Measurements from ENCODE around the gene SNRPD3.
"Not testable (repeated sequence)": the region's sequence is repeated elsewhere in the genome, so short reads cannot be mapped to it uniquely, and the experiment has no call there.

SNRPD3 gene

DNA sequence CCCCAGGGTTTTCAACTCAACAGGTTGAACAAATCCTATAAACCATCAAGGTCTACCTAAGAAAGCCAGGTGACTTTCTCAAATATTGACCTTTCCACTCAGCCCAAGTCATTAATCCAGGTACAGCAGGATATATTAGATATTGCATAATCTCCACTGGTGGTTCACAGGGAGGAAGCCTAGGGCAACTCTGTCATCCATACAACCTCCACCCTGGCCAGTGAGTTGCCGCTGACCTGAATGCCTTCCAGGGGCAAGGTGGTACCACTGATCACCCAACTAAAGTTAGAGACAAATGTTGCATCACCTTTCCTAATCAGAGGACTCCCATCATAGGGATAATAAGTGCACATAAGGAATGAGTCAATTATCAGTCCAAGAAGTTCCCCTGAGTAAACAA, 23.7 kb upstream of the SNRPD3 start:
- DNase-seq (ENCODE audit: low read depth in 2 of 3, low spot score in 1 of 3): no peak

DNA sequence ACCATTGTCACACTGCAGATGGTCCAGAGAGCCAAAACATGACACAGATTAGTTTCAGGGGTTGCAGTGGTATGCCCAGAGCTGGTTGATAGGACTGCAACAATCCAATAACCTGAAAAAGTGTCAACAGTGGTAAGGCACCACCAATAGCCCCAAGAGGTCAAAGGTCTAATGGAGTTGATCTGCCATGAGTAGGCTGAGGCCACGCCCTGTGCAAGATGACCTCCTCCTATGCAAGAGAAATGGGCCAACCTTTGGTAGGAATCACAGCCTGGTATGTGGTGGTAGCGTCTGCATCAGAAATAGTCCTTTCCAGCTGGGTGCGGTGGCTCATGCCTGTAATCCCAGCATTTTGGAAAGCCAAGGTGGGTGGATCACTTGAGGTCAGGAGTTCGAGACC, 20.5 kb upstream of the SNRPD3 start:
- no peak for DNase-seq (ENCODE audit: low read depth in 2 of 3, low spot score in 1 of 3)

DNA sequence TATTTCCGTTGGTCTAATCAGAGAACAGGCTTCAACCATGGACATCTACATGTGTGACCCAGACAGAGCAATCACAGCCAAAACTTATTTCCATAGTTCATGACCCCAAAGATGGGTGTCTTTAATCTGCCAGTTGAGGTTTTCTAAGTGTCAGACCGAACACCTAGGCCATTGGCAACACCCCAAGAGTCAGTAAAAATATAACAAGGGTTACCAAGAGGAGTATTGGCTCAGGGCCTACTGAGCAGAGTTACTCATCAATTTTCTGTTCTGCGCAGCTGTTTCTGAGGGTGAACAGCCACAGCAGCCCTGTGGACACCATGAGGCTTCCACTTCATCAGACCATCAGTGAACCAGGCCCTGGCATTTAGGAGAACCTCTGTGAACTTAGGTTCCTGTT, 19.7 kb upstream of the SNRPD3 start:
- DNase-seq (ENCODE audit: low read depth in 2 of 3, low spot score in 1 of 3): no peak

DNA sequence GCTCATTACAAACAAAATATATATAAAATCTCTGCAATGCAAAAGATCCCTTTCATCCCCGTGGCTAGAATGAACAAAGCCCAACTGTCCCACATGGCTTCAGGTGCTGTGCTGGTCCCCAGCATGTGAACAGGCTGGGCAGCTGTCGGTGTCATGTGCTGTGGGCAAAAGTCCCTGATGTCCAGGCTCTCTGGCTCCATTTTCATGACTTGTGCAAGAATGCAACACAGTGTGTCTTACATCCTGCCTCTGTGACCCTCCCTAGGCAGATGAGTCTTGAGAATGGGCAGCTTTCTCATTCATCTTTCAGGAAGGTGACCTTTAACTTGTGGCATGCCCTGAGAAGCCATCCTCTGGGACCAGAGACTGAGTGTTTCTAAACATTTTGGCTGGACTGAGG, 15.3 kb upstream of the SNRPD3 start:
- DNase-seq (ENCODE audit: low read depth in 2 of 3, low spot score in 1 of 3): no peak

DNA sequence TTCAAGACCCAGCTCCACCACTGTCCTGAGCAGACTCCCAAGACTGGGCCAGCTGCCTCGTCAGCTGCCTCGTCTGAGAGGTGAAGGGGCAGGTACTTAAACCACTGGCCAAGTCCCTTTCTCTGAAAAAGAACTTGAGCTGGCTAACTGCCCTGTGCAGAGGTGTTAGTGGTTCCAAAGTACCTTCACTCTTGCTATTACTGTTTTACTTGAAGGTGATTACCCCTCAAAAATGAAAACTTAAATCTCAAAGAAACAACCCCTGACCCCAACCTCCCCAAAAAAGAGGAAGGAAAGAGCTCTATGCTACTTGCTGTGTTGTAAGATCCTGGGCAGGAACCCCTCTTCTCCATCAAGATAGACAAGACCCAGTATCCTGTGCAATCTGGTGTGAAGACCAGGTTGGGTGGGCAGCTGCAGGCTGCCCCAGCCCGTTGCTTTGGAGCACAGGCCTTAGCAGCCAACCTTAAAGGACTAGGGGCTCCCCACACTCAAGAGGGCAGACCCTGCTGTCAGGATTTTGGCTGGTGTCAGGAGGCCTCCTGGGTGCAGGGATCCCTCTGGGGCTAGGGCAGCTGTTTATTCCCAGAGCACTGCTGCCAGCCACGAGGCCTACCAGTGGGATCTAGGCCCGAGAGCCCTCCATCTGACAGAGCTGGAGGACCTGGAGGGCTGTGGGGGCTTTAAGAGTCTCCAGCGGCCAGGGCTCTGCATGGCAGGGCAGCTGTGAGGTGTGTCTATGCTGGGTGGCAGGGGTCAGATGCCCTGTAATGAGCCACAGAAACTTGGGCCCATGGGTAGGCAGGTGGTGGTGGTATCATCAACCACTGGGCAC, 13.9 kb upstream of the SNRPD3 start:
- DNase-seq (ENCODE audit: low read depth in 2 of 3, low spot score in 1 of 3): no peak

DNA sequence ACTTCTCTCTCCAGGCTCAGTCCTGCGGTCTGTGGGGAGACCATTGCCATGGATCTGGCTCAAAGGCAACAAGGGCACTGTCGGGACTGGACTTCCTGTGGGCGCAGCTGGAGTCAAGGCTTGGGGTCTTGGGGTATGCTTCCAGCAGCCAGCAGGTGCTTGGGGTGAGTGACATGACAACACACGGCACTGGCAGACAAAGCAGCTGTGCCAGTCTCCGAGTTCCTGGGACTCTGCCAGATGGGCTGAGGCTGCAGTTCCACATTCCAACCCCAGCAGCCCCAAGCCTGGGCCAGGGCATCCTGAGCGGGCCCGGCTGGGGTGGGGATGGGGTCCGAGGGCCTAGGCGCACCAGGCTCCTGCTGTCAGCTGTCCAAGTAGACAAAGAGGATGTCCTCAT, 13.2 kb upstream of the SNRPD3 start:
- no peak for DNase-seq (ENCODE audit: low read depth in 2 of 3, low spot score in 1 of 3)

DNA sequence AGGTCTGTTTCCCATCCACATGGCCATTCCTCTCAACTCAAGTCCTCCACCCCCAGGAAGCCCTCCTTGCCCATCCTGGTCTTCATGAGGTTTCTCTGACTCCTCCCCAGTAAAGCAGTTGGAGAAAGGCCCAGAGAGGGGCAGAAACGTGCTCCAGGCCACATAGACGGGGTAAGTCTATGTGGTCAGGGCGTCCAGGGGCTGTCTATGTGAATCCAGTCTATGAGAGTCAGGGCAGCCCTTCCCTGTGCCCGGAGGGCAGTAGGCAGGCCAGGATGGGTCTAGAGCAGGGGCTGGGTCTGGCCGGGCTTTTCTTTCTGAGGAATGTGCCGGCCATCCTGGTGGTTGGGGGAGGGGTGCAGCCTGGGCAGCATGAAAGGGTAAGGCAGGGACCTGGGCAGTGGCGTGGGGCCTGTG, 12.6 kb upstream of the SNRPD3 start:
- no peak for DNase-seq (ENCODE audit: low read depth in 2 of 3, low spot score in 1 of 3)

DNA sequence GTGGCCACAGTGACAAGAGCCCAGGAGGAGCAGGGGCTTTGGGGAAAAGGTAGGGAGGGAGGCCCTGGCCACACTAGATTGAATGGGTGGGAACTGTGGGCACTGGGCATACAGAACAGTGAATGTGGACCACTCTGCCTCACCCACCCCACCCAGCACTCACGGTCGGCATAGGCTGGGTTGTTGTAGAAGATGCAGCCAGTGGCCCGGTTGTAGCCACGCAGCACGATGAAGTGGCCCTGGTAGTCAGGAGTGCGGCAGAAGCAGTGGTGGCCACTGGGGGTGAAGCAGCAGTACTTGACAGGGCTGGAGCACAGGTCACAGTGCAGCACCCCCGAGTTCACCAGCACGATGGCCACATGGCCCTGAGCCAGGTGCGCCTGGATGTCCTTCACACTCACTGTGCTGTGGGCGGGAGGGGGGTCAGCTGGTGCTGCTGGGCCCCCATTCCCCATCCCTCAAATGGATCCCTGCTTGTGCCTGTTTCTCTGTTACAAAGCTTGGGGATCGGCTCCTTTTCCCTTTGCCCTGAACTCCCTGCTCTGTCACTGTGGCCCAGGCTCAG, 12.0 kb upstream of the SNRPD3 start:
- DNase-seq (ENCODE audit: low read depth in 2 of 3, low spot score in 1 of 3): no peak

DNA sequence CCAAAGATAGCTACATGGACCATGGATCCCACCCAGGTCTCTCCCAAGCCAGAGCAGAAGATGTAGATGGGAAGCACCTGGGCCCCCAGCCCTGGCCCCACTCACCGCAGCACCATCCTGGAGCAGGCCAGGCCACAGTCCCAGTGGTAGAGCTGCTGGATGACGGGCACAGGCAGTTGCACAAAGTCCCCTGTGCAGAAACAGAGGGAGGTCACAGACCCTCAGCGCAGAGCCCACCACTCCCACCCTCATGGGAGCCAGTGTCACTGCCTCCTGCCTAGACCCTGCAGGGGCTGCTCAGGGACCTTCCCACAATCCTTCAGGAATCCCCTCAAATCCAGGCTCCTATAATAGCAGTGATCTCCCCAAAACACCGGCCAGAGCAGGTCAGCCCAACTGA, 7.0 kb upstream of the SNRPD3 start:
- DNase-seq (ENCODE audit: low read depth in 2 of 3, low spot score in 1 of 3): no peak

DNA sequence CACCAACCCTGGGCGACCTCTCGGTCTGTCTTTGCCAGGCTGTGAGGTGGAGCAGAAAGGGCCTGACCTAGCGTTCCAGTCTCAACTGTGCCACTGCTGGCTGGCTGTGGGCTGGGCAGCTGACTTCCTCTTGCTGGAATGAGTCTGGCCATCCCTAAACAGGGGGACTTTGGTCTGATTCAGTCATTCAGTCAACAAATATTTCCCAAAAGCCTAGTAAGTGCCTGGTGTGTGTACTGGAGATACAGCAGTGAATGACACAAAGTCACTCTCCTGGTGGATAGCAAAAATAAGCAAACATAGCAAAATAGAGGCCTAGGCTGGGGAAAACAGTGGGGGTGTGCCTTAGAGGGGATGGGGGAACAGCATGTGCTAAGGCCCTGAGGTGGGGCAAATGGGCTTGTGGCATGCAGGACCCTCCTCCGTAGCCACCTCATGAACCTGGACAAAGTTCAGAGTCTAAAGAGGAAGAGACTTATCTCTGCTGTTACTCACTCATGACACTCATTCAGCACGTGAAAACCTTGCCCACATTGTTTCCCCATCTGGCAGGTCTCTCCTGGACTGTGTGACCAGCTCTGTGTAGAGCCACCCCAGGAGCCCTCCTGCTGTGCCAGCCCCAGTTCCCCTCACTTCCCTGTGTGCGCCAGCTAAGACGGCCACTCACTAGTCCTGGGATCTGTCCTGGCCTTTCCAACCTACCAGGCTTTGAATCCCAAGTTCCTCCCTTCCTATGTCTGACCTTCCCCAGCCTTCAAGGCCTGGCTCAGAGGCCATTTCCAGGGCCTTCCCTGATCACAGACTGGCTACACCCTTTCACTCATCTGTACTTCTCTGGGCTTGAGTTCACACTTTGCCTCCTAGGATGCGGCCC, 5.5 kb upstream of the SNRPD3 start:
- DNase-seq (ENCODE audit: low read depth in 2 of 3, low spot score in 1 of 3): no peak

DNA sequence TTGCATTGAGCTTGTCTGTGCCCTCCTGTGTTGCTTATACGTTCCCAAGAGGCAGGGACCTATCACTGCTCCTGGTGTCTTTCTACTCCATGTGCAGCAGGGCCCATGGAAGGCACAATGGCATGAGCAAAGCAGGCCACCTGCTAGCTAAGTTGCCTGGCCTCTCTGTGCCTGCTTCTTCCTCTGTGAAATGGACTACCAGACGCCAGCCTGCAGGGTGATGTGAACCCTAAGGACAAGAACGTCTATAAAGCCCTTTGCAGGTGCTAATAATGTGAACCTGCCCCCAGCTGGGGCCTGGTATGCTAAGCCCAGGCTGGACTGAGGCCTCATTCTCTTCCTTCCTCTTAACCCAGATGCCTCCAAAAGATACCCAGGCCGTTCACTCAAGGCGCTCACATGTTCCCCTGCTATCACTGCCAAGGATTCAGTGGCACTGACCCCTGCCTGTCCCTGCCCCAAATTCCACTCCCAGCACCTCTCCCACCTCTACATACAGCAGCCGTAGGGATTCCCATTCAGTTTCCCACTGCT, 4.8 kb upstream of the SNRPD3 start:
- DNase-seq (ENCODE audit: low read depth in 2 of 3, low spot score in 1 of 3): no peak

DNA sequence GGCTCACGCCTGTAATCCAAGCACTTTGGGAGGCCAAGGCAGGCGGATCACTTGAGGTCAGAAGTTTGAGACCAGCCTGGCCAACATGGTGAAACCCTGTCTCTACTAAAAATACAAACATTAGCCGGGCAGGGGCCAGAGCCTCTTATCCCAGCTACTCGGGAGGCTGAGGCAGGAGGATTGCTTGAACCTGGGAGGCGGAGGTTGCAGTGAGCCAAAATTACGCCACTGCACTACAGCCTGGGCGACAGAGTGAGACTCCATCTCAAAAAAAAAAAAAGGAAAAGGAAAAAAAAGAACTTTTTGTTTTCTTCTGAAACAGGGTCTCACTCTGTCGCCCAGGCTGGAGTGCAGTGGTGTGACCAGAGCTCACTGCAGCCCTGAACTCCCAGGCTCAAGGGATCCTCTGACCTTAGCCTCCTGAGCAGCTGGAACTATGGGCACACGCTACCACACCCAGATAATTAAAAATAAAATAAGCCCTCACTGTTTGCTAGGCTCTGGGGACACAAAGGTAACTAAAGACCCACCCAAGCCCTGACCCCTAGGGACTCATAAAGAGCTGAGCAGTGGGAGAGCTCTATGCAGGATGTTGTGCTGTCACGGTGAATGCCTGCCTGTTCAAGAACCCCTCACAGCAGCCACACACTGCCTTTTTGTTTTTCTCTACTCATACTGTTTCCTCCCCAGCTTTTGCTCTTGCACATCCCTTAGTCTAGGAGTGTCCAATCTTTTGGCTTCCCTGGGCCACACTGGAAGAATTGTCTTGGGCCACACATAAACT, 3.1 kb upstream of the SNRPD3 start:
- not testable (repeated sequence) for DNase-seq (ENCODE audit: low read depth in 2 of 3, low spot score in 1 of 3)

DNA sequence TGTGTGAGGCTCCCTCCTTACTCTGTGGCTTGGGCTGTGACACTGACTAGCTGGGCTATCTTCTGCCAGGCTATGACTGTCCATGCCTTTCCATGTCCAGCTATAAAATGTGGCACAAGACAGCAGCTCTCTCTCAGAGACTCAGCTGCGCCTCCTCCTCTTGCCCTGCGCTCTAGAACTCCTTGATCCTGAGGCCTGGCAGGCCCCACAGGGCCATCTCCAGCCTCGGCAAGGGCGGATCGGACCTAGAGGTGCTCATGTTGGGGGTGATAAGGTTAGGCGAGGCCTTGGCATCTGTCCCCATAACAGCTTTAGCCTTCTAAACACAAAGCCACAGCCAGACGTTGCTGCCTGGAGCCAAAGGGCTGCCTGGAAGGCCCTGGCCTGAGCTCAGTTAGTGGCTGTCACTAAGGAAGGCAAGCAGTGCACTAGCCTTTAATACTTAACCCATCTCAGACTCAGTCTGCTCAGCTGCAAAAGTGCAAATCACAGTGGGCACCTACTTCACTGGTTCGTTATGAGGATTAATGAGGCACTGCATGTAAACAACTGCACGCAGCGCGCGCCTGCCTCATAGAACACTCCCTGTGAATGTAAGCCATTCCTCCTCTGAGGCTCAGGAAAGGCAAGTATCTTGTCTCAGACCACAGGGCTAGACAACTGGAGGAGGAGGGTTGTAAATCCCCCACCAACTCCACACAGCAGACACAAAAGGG, 2.0 kb upstream of the SNRPD3 start:
- DNase-seq (ENCODE audit: low read depth in 2 of 3, low spot score in 1 of 3): no peak

DNA sequence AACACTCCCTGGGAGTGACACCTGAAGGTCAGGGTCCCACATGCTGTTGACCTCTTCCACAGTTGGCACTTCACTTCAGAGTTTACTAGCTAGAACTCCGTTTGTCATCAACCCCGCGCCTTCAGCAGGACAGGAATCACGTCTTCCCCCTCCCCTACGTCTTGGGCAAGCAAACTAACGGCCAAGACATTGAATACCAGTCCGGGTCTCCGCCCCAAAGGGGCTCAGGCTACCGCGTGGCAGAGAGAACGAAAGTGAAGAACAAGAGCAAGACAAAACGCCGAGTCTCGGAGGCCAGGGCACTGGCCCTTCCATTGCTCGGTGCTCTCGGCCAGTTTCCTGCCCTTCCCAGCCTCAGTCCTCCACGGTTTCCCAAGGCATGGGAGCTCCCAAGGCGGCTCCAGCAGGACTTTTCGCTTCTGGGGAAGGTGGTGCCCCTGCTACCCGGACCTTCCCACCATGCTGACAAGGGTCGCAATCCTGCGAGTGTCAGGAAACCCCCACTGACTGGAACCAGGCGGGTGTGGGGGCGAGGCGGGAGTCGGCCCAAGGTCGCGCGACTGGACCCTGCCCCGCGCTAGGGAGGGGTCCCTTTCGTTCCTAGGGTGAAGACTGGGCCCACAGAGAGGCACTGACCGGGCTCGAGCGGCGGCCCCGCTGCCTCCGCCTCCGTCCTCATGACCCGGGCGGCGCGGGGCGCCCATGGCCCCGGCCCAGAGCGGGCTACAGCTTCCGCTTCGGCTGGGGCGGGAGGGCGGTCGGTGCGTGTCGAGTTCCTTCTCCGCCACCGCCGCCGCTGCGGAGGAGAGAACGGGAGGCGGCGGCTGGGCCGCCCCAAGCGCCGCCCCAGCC, 1.3 kb upstream of the SNRPD3 start, which contains the start of gene GUCD1:
GUCD1 (minus strand) TSS at position 826 of the 852 bp plus-strand sequence; CDS start at position 679, 147 bp downstream.
- peak; percentile 6 to 14 (median 10) for DNase-seq (ENCODE audit: low read depth in 2 of 3, low spot score in 1 of 3)

DNA sequence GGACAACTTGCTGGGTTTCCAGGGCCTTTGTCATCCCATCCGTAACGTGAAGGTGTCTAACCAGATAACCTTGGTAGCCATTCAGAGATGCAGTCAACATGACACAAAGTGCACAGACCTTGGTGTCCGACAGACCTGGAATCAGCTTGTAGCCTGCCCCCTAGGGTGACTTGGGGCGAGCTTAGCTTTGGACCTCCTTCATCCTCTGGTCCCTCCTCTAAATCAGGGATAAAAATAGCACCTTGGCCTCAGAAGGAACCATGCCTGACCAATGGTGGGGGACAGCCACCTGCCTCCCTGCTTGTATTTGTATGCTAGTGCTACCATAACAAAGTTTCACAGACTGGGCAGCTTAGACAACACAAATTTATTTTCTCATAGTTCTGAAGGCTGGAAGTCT, 3.7 kb downstream of the SNRPD3 start:
- no peak for DNase-seq (ENCODE audit: low read depth in 2 of 3, low spot score in 1 of 3)

DNA sequence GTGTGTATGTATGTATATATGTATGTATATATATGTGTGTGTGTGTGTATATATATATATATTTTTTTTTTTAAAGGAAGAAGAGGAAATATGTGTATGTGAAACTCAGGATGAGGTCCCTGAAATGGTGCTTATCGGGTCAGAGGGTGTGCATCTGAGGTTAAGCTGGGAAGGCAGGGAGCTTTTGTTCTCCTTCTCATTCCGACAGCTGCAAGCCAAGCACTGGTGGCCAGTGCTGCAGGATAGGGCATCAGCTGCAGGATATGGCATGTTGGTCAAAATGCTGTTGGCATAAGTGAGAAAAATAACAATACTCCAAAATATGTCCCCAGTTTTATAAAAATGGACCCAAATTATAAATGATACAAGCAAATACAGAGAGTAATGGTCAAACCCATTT, 7.4 kb downstream of the SNRPD3 start:
- DNase-seq (ENCODE audit: low read depth in 2 of 3, low spot score in 1 of 3): no peak

DNA sequence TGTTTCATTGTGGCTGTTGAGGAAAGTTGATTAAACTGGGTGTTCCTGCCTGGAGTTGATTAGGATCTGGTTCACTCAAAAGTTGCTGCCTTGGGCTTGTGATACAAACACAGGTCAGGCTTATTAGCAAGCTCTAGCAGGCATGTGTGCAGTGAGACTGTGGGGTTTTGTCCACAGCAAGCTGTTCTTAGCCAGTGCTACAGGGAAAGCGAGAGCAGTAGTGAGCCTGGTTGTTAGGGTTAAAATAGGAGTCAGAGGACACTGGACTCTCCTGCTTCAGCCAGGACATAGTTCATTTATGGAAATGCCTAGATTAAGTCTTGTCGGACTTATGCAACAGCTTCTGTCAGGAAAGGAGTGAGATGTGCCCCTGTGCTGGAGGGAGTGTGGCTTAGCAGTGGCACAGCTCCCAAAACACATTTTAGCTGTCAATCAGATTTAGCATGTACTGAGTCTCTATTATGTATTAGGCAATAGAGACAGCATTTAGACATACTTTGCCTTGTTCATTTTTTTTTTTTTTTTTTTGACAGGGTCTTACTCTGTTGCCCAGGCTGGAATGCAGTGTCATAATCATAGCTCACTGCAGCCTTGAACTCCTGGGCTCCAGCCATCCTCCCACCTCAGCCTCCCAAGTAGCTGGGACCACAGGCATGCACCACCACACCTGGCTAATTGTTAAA, 8.7 kb downstream of the SNRPD3 start:
- no peak for DNase-seq (ENCODE audit: low read depth in 2 of 3, low spot score in 1 of 3)

DNA sequence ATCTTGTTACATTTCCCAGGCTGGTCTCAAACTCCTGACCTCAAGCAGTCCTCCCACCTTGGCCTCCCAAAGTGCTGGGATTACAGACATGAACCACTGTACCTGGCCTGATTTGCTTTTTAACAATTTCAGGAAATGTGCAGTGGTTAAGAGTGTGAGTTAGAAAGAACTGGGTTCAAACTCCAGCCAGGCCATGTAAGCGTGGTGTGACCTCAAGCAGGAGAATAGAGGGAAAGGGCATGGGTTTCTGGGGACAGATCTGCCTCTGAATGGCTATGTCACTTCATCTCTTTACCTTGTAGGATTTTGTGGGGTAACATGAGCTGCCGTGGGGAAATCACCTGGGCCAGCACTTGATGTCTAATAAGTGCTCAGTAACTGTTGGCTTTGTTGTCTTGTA, 9.3 kb downstream of the SNRPD3 start:
- no peak for DNase-seq (ENCODE audit: low read depth in 2 of 3, low spot score in 1 of 3)

All from stimulated activated CD4-positive, alpha-beta T cell treated with anti-CD3 and anti-CD28 coated beads, Interleukin-12 subunit alpha, Interleukin-12 subunit beta, amount 100 ng/mL, for 48 hours (primary cell).